ENCODE data around the gene TOMM70. TPM values are rescaled to one million over a fixed set of nuclear protein-coding genes. Genes with fewer than 3 reads are reported as not detected.

Gene TOMM70
- total and polyA plus RNA-seq, 2 of the 13 experiments (the other 11 are each of a cell fraction or from before 2014, with no cell fraction given), result 27.0 to 77.2 TPM

GRCh38 chr3:100334488-100335351 lies 66.2 kb downstream of the TOMM70 start, which contains the start of gene NIT2:
TSS of gene NIT2 (plus strand) at chr3:100334757. CDS start at chr3:100334792, 35 bp downstream.
- H3K79me2 ChIP-seq (ENCODE audit: insufficient read depth, low read length), result no peaks in the 10 kb centered on the region
- ATAC-seq (peak; percentile 95), DNase-seq (ENCODE audit: low spot score) (peak; percentile 85), FAIRE-seq (peak; percentile 84)
- peak within 1 kb of the TSS; percentile 79 for H3K27ac ChIP-seq (ENCODE audit: extremely low read length, insufficient read depth, low read length)
- WGBS (ENCODE audit: low lambda C conversion rate), result 3% methylated on average over 13 of the region's 77 CpGs
- in situ Hi-C loops (cut with HindIII; ENCODE audit: extremely low pct_ligation_motif_present, low pct_unique_long_range_greater_than_20kb) (no loop called here), intact Hi-C loops (cut with micrococcal nuclease; ENCODE audit: unreplicated experiment) (loop anchor here (1.0 to 2.0 kb wide), 2 partner anchors 24 to 66 kb away; partner anchors contain the start of genes LNP1 and TOMM70)
- peaks cover 50% of the 10 kb centered on the region for H3K4me1 ChIP-seq (ENCODE audit: insufficient read depth, low read length)
- H3K9me3 ChIP-seq (ENCODE audit: low read length), result no peaks in the 10 kb centered on the region
- H3K36me3 ChIP-seq (replicated peaks in 1 of 2; ENCODE audit: control insufficient read depth in 1 of 2, insufficient read depth in 2 of 2, low read length in 2 of 2), result no peaks in the 10 kb centered on the region
- ChIA-PET CTCF (ENCODE audit: low intra/inter-chr PET ratio, low total read pairs) (no interaction called here), POLR2A (interaction anchor here (0.5 to 4.6 kb wide), 11 partner anchors 9 to 90 kb away, joined by 3 to 29 read pairs (median 4); partner anchors contain the start of genes LNP1, TBC1D23 and TOMM70)
- BruUV-seq (replicated peaks), result no TSS peak
- H3K9ac ChIP-seq (ENCODE audit: insufficient read depth, low read depth, low read length), result peak within 1 kb of the TSS; percentile 84
- no peaks in the 10 kb centered on the region for H3K27me3 ChIP-seq (ENCODE audit: control insufficient read depth in 1 of 2, insufficient read depth in 2 of 2, low read length in 2 of 2)
- peak within 1 kb of the TSS; percentile 96 for H2AFZ ChIP-seq (ENCODE audit: low read length)
- no peaks in the 10 kb centered on the region for H4K20me1 ChIP-seq (ENCODE audit: insufficient read depth, low read length)
- peak within 1 kb of the TSS; percentile 97 for H3K4me2 ChIP-seq (ENCODE audit: low read depth, low read length)
- peak within 1 kb of the TSS; percentile 70 to 82 (median 78) for H3K4me3 ChIP-seq (replicated peaks in 1 of 3; ENCODE audit: insufficient read depth in 1 of 3, low read depth in 2 of 3, low read length in 3 of 3)
- TF ChIP-seq ZBTB46 (CRISPR knock-in tag; IDR thresholded peaks at IDR 0.05; ENCODE audit: borderline replicate concordance) (no peak), ZNF773 (CRISPR knock-in tag; IDR thresholded peaks at IDR 0.05; ENCODE audit: borderline replicate concordance) (no peak; the same call in 1 of the 2 replicates), HOXA3 (CRISPR knock-in tag; IDR thresholded peaks at IDR 0.05) (peak; percentile 80), GATAD1 (CRISPR knock-in tag; IDR thresholded peaks at IDR 0.05) (peak; percentile 32; the same call in 1 of the 2 replicates), SMAD3 (CRISPR knock-in tag; IDR thresholded peaks at IDR 0.05) (no peak), ZNF274 (CRISPR knock-in tag; IDR thresholded peaks at IDR 0.05) (no peak), CSRNP2 (CRISPR knock-in tag; conservative IDR thresholded peaks at IDR 0.05; ENCODE audit: low read depth) (no peak), ZNF687 (CRISPR knock-in tag; IDR thresholded peaks at IDR 0.05) (peak; percentile 75), HNF1B (CRISPR knock-in tag; IDR thresholded peaks at IDR 0.05) (no peak), ZFP36L2 (CRISPR knock-in tag; IDR thresholded peaks at IDR 0.05) (no peak), PPARG (CRISPR knock-in tag; conservative IDR thresholded peaks at IDR 0.05) (no peak; the same call in 1 of the 2 replicates), ZFP1 (CRISPR knock-in tag; IDR thresholded peaks at IDR 0.05) (peak; percentile 62; the same call in 1 of the 2 replicates), ZNF775 (CRISPR knock-in tag; IDR thresholded peaks at IDR 0.05; ENCODE audit: borderline replicate concordance) (no peak)
